DND-41 (cell line): ENCODE results near the gene EPB41L2.

Source experiments
- ATAC-seq: fragments of 200-7000 bp; cut with Tn5 transposase; 3 replicates; pipeline ENCODE4 v1.9.1; 2021; ENCODE audit warnings: low read depth; ENCODE audit not compliant: insufficient read depth
- DNase-seq: peaks from one replicate; pipeline ENCODE4 v3.0.0-alpha.2; 2020
- H2AFZ ChIP-seq: 2 replicates; pipeline ENCODE4 v1.6.0; 2012; ENCODE audit warnings: low read depth, low read length
- H3K27ac ChIP-seq: 2 replicates; pipeline ENCODE4 v1.5.1; 2012; ENCODE audit warnings: low read length, inconsistent platforms
- H3K27me3 ChIP-seq: fragments of 200-600 bp; sonication (generic); 2 replicates; pipeline ENCODE4 v1.6.0; 2012; ENCODE audit warnings: low read length, mild to moderate bottlenecking, inconsistent platforms; ENCODE audit not compliant: insufficient read depth, poor library complexity
- H3K36me3 ChIP-seq: 2 replicates; pipeline ENCODE4 v1.5.1; 2012; ENCODE audit warnings: low read length, inconsistent platforms; ENCODE audit not compliant: insufficient read depth
- H3K4me1 ChIP-seq: 2 replicates; pipeline ENCODE4 v1.5.1; 2012; ENCODE audit warnings: mild to moderate bottlenecking, low read length; ENCODE audit not compliant: insufficient read depth
- H3K4me2 ChIP-seq: 2 replicates; pipeline ENCODE4 v1.6.0; 2012; ENCODE audit warnings: mild to moderate bottlenecking, moderate library complexity, low read length, inconsistent platforms; ENCODE audit not compliant: insufficient read depth
- H3K4me3 ChIP-seq, 2 experiments: fragments of 200-600 bp in 1 of 2; shearing (Covaris generic) in 1 of 2; 2 replicates each; pipeline ENCODE4 v1.5.1; 2012 to 2016; ENCODE audit warnings: inconsistent platforms in 2 of 2, low read length in 2 of 2, mild to moderate bottlenecking in 2 of 2, low read depth in 1 of 2, moderate library complexity in 1 of 2
- H3K79me2 ChIP-seq: 2 replicates; pipeline ENCODE4 v1.6.0; 2012; ENCODE audit warnings: low read length, inconsistent platforms; ENCODE audit not compliant: insufficient read depth
- H3K9ac ChIP-seq: 2 replicates; pipeline ENCODE4 v1.6.0; 2012; ENCODE audit warnings: low read depth, mild to moderate bottlenecking, inconsistent platforms, low read length, moderate library complexity
- H3K9me3 ChIP-seq: 2 replicates; pipeline ENCODE4 v1.5.1; 2012; ENCODE audit warnings: low read length, moderate library complexity, mild to moderate bottlenecking, inconsistent platforms; ENCODE audit not compliant: insufficient read depth, severe bottlenecking
- H4K20me1 ChIP-seq: 2 replicates; pipeline ENCODE4 v1.6.0; 2012; ENCODE audit warnings: low read length; ENCODE audit not compliant: insufficient read depth
- CTCF ChIP-seq: IDR thresholded peaks from 2 replicates; pipeline ENCODE4 v1.5.1; 2012; ENCODE audit warnings: borderline replicate concordance, low read length, moderate library complexity, mild to moderate bottlenecking; ENCODE audit not compliant: poor library complexity, severe bottlenecking; ENCODE audit errors: extremely low read depth
- EZH2 ChIP-seq: IDR thresholded peaks from 3 replicates; pipeline ENCODE4 v1.6.1; 2012; ENCODE audit warnings: borderline replicate concordance, low read depth, mild to moderate bottlenecking, moderate library complexity, low read length, inconsistent platforms; ENCODE audit not compliant: severe bottlenecking

Gene EPB41L2

GRCh38 chr6:131001945-131002660 is 60.9 kb downstream of the EPB41L2 start:
- Histone ChIP-seq H3K27ac (no peak overlapping the region), H3K9ac (no peak overlapping the region), H3K36me3 (no peaks in the 10 kb centered on the region), H3K4me2 (no peak overlapping the region), H3K79me2 (peaks cover 86% of the 10 kb centered on the region), H3K4me1 (no peaks in the 10 kb centered on the region), H3K27me3 (no peaks in the 10 kb centered on the region), H4K20me1 (peaks cover 35% of the 10 kb centered on the region), H2AFZ (no peak overlapping the region), H3K4me3 (no peak overlapping the region), H3K9me3 (peaks cover 2% of the 10 kb centered on the region)
- no peak for TF ChIP-seq CTCF
- no peak for TF ChIP-seq EZH2
- DNase-seq (no peak), ATAC-seq (no peak)

DNA sequence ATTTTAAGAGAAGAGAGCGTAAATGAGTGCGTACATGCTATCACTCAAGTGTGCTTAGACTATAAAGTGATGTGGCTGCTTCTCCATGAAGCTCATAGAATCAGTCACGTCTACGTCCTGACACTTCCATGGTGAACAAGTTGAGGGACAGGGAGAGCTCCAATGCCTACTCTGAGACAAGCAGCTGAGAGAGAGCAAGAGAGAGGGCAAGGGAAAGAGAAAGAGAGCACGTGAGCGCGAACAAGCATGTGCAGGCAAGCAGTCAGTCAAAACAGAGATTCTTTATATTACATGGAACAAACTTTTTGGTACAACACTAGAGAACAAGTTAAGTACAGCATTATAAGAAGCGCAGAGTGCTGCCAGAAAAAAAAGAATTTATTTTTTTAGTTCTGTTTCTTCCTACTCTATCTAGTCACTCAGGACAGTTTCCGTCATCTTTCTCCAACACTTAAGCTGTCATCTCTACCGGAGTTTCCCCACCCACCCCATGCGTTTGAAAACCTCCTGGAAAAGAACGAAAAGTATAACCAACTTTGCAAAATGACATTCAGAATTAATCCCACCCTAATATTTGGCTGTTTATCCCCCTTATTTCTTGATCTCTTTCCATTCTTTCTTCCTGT is 61.8 kb downstream of the EPB41L2 start:
- H3K4me3 ChIP-seq, result no peak overlapping the region
- ATAC-seq, result no peak
- H3K79me2 ChIP-seq, result peaks cover 88% of the 10 kb centered on the region
- no peaks in the 10 kb centered on the region for H3K4me1 ChIP-seq
- DNase-seq, result no peak
- H3K9me3 ChIP-seq, result no peaks in the 10 kb centered on the region
- no peak overlapping the region for H3K4me2 ChIP-seq
- H3K27me3 ChIP-seq, result no peaks in the 10 kb centered on the region
- TF ChIP-seq CTCF (no peak), EZH2 (no peak)
- peaks cover 35% of the 10 kb centered on the region for H4K20me1 ChIP-seq
- no peaks in the 10 kb centered on the region for H3K36me3 ChIP-seq
- H3K27ac ChIP-seq, result no peak overlapping the region
- H2AFZ ChIP-seq, result no peak overlapping the region
- H3K9ac ChIP-seq, result no peak overlapping the region

- H2AFZ ChIP-seq, result no peak overlapping the region
- H3K27ac ChIP-seq, result no peak overlapping the region
- H3K9me3 ChIP-seq, result no peaks in the 10 kb centered on the region
- no peaks in the 10 kb centered on the region for H3K4me1 ChIP-seq
- DNase-seq (no peak), ATAC-seq (no peak)
- peaks cover 90% of the 10 kb centered on the region for H3K79me2 ChIP-seq
- H3K27me3 ChIP-seq, result no peaks in the 10 kb centered on the region
- H3K9ac ChIP-seq, result no peak overlapping the region
- H3K4me3 ChIP-seq, result no peak overlapping the region
- H3K36me3 ChIP-seq, result no peaks in the 10 kb centered on the region
- TF ChIP-seq EZH2 (no peak), CTCF (no peak)
- H3K4me2 ChIP-seq, result no peak overlapping the region
- peaks cover 31% of the 10 kb centered on the region for H4K20me1 ChIP-seq
These were observed 62.5 kb downstream of the EPB41L2 start for GRCh38 chr6:131000544-131000943.
